ENCODE measurements around the gene PTPRN2. TPM values are rescaled to one million over a fixed set of nuclear protein-coding genes. Genes with fewer than 3 reads are reported as not detected.

Gene PTPRN2
- total and polyA plus RNA-seq, 5 experiments from 2014 or later: 0.69 to 1.5 (median 0.99) TPM

DNA sequence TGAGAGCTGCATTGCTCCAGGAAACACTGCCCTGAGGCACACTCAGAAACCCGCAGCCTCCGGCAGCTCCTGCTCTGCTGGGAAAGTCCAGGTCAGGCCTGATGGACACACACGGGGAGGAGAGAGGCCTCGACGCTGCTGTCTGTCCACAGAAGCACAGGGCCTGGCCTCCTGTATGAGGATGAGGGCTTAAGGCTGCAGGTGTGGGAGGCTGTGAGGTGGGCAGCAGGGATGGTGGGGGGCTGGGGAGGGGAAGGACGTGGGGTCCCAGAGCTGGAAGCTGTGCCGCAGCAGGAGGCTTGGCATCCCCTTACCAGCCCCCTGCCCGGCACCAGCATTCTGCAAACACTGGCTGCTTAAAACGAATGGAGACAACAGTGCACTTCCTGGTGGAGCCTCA is 1064.7 kb downstream of the PTPRN2 start:
- Mint-ChIP-seq H3K4me3 (no peak overlapping the region), H3K36me3 (no peaks in the 10 kb centered on the region), H3K9me3 (no peaks in the 10 kb centered on the region), H3K27ac (peak overlapping the region in 1 of 10 donors; percentile 5), H3K27me3 (peaks cover 2 to 16% (median 8%) of the 10 kb centered on the region in 5 donors), H3K4me1 (peaks cover 0 to 5% (median 2%) of the 10 kb centered on the region in 4 donors)
- ATAC-seq (no peak), DNase-seq (no peak)
- POLR2A ChIA-PET: no interaction called here

DNA sequence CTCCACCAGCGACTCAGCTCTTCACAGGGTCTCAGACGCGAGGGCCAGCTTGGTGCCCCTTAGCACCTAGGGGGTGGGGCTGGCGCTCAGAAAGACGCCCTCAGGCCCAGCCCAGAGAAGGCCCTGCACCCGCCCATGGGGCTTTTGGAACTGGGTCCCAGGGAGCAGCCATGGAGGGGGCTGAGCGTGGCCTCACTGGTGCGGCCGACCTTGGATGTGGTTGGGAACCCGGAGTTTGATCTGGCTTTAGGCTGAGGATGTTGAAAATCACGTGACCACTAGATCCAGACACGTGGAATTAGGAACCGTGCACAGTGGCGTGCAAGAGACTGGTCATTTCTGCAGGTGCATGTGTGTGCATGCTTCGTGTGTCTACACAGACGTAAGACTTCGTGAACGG is 1065.4 kb downstream of the PTPRN2 start:
- no peak overlapping the region for H3K4me3 Mint-ChIP-seq
- no peaks in the 10 kb centered on the region for H3K9me3 Mint-ChIP-seq
- peaks cover 2 to 16% (median 8%) of the 10 kb centered on the region in 5 donors for H3K27me3 Mint-ChIP-seq
- DNase-seq (peak in 1 of 10 donors; percentile 41), ATAC-seq (no peak)
- peaks cover 0 to 5% (median 2%) of the 10 kb centered on the region in 4 donors for H3K4me1 Mint-ChIP-seq
- POLR2A ChIA-PET: no interaction called here
- peak overlapping the region in 1 of 10 donors; percentile 60 for H3K27ac Mint-ChIP-seq
- no peaks in the 10 kb centered on the region for H3K36me3 Mint-ChIP-seq

DNA sequence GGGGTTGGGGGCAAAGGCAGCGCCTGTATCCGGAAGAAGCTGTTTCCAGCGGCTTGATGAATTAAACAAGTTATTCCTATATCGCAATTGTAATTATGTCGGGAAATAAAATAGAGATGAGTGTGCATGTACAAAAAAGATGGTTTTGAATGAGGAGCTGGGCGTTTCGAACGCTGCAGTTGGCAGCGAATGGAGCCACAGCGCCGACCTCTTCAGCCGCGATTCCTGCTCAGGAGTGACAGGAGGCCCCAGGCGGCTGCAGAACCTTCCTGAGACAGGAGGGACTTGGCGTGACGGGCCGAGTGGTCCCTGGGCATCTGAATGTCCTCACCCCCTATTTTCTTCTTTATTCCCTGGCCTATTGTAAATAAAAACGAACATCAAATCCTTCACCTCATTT is 1065.9 kb downstream of the PTPRN2 start:
- DNase-seq (no peak), ATAC-seq (no peak)
- POLR2A ChIA-PET: no interaction called here
- peaks cover 0 to 5% (median 2%) of the 10 kb centered on the region in 4 donors for H3K4me1 Mint-ChIP-seq
- H3K27me3 Mint-ChIP-seq: peaks cover 2 to 16% (median 8%) of the 10 kb centered on the region in 5 donors
- H3K9me3 Mint-ChIP-seq: no peaks in the 10 kb centered on the region
- peak overlapping the region in 1 of 10 donors; percentile 56 for H3K27ac Mint-ChIP-seq
- H3K36me3 Mint-ChIP-seq: no peaks in the 10 kb centered on the region
- no peak overlapping the region for H3K4me3 Mint-ChIP-seq

DNA sequence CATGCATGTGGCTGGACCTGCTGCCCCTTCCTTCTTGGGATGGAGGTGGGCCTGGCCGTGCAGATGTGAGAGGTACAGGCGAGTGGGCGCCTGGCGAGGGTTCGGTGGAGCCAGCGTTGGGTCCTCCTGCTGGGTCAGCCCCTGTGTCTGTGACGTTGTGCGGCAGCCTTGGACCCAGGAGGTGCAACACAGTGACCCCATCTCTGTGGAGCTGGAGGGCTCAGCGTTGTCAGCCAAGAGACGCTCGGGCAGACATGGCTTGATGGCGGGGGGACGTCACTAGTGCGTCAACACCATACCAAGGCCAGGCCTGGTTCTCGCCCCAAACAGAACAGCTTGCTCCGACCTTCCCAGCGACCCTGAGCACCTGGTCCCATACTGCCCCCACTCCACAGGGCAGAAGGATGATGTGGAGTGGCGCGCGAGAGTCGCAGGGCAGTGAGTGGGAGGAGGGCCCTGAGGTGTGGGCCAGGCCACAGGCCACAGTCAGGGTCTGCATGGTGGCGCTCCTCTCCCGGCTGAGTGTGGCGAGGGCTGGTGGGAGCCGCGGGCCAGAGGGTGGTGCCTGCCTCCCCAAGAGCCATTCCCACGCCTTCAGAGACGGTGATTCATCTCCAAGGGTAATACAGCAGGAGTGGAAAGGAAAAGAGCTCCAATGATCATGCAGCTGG is 1066.4 kb downstream of the PTPRN2 start:
- no peaks in the 10 kb centered on the region for H3K9me3 Mint-ChIP-seq
- H3K4me1 Mint-ChIP-seq: peaks cover 0 to 5% (median 2%) of the 10 kb centered on the region in 4 donors
- no peak overlapping the region for H3K4me3 Mint-ChIP-seq
- ATAC-seq (no peak), DNase-seq (peak in 1 of 10 donors; percentile 36)
- POLR2A ChIA-PET: no interaction called here
- no peaks in the 10 kb centered on the region for H3K36me3 Mint-ChIP-seq
- peak overlapping the region in 2 of 10 donors; percentile 56 to 64 for H3K27ac Mint-ChIP-seq
- peaks cover 2 to 14% (median 8%) of the 10 kb centered on the region in 5 donors for H3K27me3 Mint-ChIP-seq

- no peaks in the 10 kb centered on the region for H3K36me3 Mint-ChIP-seq
- peaks cover under 1 to 12% (median 5%) of the 10 kb centered on the region in 5 donors for H3K27me3 Mint-ChIP-seq
- peaks cover 0 to 3% (median 0%) of the 10 kb centered on the region in 4 donors for H3K4me1 Mint-ChIP-seq
- H3K4me3 Mint-ChIP-seq: no peak overlapping the region
- DNase-seq (peak in 1 of 10 donors; percentile 51), ATAC-seq (no peak)
- H3K27ac Mint-ChIP-seq: no peak overlapping the region
- POLR2A ChIA-PET: no interaction called here
- no peaks in the 10 kb centered on the region for H3K9me3 Mint-ChIP-seq
Measured at GRCh38 chr7:157520249-157520648, 1067.4 kb downstream of the PTPRN2 start.

DNA sequence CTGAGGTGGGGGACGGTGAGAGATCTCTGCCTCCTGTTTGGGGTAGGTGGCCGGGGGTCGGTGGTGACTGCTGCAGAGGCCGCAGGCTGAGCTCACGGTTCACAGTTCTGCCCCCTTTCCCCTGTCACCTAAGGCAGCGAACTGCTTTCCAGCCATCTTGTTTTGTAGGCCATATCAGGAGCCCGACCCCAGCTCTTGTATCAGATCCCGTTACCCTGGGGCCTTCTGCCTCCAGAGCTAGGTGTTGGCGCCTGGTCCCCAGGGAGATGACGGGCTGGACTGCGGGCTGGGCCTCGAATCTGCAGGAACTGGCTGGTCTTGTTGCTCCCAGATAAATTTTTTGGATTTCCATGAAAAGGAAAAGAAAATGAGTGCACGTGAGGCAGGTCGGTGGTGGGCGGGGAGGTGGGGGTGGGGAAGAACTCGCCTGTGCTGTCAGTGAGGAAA is 1067.8 kb downstream of the PTPRN2 start:
- Mint-ChIP-seq H3K27ac (no peak overlapping the region), H3K36me3 (no peaks in the 10 kb centered on the region), H3K4me3 (no peak overlapping the region), H3K27me3 (peaks cover 0 to 11% (median 2%) of the 10 kb centered on the region in 5 donors), H3K9me3 (no peaks in the 10 kb centered on the region), H3K4me1 (peaks cover 0 to 2% (median 0%) of the 10 kb centered on the region in 4 donors)
- ATAC-seq (no peak), DNase-seq (peak in 1 of 10 donors; percentile 44)
- POLR2A ChIA-PET: no interaction called here

- DNase-seq (peak in 1 of 10 donors; percentile 47), ATAC-seq (no peak)
- H3K4me3 Mint-ChIP-seq: no peak overlapping the region
- peak overlapping the region in 1 of 10 donors; percentile 13 for H3K27ac Mint-ChIP-seq
- POLR2A ChIA-PET: interaction anchor here (0.5 kb wide), 1 partner anchor 352 kb away, joined by 3 read pairs; no protein-coding TSS in a partner anchor
- H3K27me3 Mint-ChIP-seq: peaks cover 0 to 9% (median 0%) of the 10 kb centered on the region in 5 donors
- no peaks in the 10 kb centered on the region for H3K36me3 Mint-ChIP-seq
- H3K9me3 Mint-ChIP-seq: no peaks in the 10 kb centered on the region
- peaks cover 0 to 2% (median 0%) of the 10 kb centered on the region in 4 donors for H3K4me1 Mint-ChIP-seq
Measured at GRCh38 chr7:157519246-157519645, 1068.4 kb downstream of the PTPRN2 start.

- Mint-ChIP-seq H3K27me3 (peaks cover 0 to 9% (median 0%) of the 10 kb centered on the region in 5 donors), H3K27ac (peak overlapping the region in 1 of 10 donors; percentile 67), H3K9me3 (no peaks in the 10 kb centered on the region), H3K4me3 (no peak overlapping the region), H3K4me1 (peaks cover 0 to 2% (median 0%) of the 10 kb centered on the region in 4 donors), H3K36me3 (no peaks in the 10 kb centered on the region)
- POLR2A ChIA-PET: interaction anchor here (0.5 kb wide), 1 partner anchor 353 kb away, joined by 3 read pairs; no protein-coding TSS in a partner anchor
- no peak for ATAC-seq
- no peak for DNase-seq
Measured at GRCh38 chr7:157518514-157519175, 1069.0 kb downstream of the PTPRN2 start.

DNA sequence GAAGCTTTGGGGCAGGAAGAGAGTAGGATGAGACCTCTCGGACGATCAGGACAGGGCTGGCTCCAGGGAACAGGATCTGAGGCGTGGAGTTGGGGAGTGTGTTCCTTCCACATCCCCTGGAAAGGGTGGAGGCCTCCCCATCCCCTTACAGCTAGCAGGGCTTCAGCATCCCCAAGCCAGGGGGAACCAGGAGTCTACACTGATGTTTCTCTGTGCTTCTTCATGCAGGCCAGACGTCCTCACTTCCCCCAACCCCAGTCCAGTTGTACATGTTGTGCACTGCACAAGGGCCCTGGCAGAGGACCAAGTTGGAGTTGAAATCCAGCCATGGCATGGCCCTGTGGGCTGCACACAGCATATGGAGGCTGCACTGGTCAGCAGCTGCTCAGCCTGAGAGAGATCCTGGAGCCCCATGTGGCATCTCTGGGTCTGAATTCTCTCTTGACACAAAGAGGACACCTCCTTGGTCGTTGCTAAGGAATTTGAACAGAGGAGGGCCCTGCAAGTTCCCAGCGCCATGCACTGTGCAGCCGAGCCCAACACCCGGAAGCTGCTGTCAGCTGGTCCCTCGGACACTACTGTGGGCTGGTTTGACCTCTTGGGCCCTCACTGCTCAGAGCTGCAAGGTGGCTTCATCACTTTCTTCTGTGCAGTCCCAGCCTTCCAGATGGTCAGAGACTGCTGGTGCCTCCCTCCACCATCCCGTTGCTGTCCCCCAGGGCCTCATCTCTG is 1069.7 kb downstream of the PTPRN2 start:
- Mint-ChIP-seq H3K27ac (no peak overlapping the region), H3K4me1 (peaks cover 0 to 2% (median 0%) of the 10 kb centered on the region in 4 donors), H3K4me3 (no peak overlapping the region), H3K27me3 (peaks cover 0 to 9% (median 0%) of the 10 kb centered on the region in 5 donors), H3K9me3 (no peaks in the 10 kb centered on the region), H3K36me3 (no peaks in the 10 kb centered on the region)
- POLR2A ChIA-PET: no interaction called here
- DNase-seq (no peak), ATAC-seq (no peak)

DNA sequence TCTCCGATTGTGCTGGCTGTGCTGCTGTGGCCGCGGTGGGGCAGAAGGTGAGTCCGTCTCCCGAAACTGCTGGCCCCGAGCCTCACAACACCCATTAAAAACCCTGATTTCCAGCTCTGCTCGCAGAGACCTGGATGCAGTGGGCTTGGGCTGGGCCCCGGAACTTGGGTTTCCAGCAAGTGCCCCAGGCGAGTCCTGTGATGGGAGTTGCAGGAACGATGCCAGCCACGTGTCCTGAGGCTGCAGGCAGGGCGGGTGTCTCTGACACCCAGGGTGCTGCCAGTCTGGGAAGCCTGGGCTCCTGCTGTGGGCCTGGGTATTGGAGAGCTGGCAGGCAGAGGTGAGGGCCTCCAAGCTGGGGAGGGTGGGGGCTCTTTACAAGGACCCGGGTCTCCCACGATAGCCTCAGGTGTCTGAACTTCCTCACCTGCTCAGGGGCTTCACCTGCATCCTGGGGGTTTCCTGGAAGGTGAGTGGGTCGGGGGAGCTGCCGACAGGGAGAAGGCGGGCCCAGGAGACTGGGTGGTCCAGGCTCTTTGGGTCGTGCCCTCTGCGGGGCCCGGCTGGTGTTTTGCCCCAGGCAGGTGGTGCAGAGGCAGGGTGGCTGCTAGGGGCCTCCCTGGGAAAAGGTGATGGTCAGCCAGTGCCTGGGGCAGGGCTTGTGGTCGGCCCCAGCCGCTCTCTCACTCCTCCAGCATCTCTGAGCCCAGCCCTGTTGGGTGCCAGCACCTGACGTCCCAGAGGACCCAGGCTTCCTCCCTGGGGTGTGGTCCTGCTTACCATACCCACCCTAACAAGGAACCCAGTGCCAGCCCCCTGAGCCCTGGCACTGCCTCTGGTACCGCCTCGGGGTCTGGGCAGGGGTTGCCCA is 1070.5 kb downstream of the PTPRN2 start:
- Mint-ChIP-seq H3K9me3 (no peaks in the 10 kb centered on the region), H3K36me3 (no peaks in the 10 kb centered on the region), H3K27ac (no peak overlapping the region), H3K27me3 (peaks cover 0 to 9% (median 0%) of the 10 kb centered on the region in 5 donors), H3K4me1 (peaks cover 0 to 2% (median 0%) of the 10 kb centered on the region in 4 donors), H3K4me3 (no peak overlapping the region)
- ATAC-seq (no peak), DNase-seq (no peak)
- POLR2A ChIA-PET: no interaction called here

DNA sequence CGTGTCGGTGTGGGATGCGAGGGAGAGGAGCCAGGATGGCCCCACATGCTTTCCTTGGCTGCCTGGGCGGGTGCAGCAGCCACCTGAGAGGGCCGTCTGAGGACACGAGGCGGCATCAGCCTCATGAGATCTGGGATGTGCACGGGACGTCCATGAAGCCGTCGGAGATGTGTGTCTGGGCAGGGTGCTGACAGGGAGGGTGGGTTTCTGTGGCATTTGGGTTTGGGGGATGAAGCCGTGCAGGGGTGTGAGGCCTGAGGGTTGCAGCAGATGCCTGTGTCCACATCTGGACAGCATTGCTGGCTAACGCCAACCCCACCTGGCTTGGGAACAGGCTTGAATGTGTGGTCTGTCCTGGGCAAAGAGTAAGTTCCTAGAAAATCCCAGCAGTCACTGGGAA is 1071.3 kb downstream of the PTPRN2 start:
- Mint-ChIP-seq H3K4me3 (no peak overlapping the region), H3K27ac (peak overlapping the region in 2 of 10 donors; percentile 35 to 64), H3K9me3 (no peaks in the 10 kb centered on the region), H3K27me3 (peaks cover 0 to 9% (median 0%) of the 10 kb centered on the region in 5 donors), H3K4me1 (peaks cover 0 to 2% (median 0%) of the 10 kb centered on the region in 4 donors), H3K36me3 (no peaks in the 10 kb centered on the region)
- POLR2A ChIA-PET: no interaction called here
- no peak for DNase-seq
- ATAC-seq: no peak

All from naive thymus-derived CD8-positive, alpha-beta T cell (primary cell).